Neural progenitor cell (in vitro differentiated cells): ENCODE results near the gene PF4V1. TPM values are rescaled to one million over a fixed set of nuclear protein-coding genes. Genes with fewer than 3 reads are reported as not detected.

Source experiments
- DNase-seq: peaks from one replicate; pipeline ENCODE4 v3.0.0-alpha.2; 2016; ENCODE audit warnings: low spot score
- H2AFZ ChIP-seq: fragments of 200-600 bp; sonication (generic); replicated peaks from 2 replicates; pipeline ENCODE4 v1.6.1; 2016; ENCODE audit warnings: antibody characterized with exemption
- H3F3A ChIP-seq: fragments of 200-600 bp; sonication (generic); 2 replicates; pipeline ENCODE4 v1.6.1; 2016; ENCODE audit warnings: antibody characterized with exemption, low read depth
- H3K27ac ChIP-seq: fragments of 200-600 bp; sonication (generic); 2 replicates; pipeline ENCODE4 v1.5.1; 2016; ENCODE audit warnings: mild to moderate bottlenecking
- H3K27me3 ChIP-seq: fragments of 200-600 bp; sonication (generic); 2 replicates; pipeline ENCODE4 v1.6.1; 2016; ENCODE audit warnings: mild to moderate bottlenecking, moderate library complexity
- H3K36me3 ChIP-seq: fragments of 200-600 bp; sonication (generic); 2 replicates; pipeline ENCODE4 v1.5.1; 2016
- H3K4me1 ChIP-seq: fragments of 200-600 bp; sonication (generic); 2 replicates; pipeline ENCODE4 v1.6.1; 2016; ENCODE audit warnings: mixed run types
- H3K4me2 ChIP-seq: fragments of 200-600 bp; sonication (generic); 2 replicates; pipeline ENCODE4 v1.6.1; 2016
- H3K4me3 ChIP-seq: fragments of 200-600 bp; sonication (generic); 2 replicates; pipeline ENCODE4 v1.5.1; 2016
- H3K79me2 ChIP-seq: fragments of 200-600 bp; sonication (generic); 2 replicates; pipeline ENCODE4 v1.6.1; 2016; ENCODE audit warnings: low read depth
- H3K9ac ChIP-seq: fragments of 200-600 bp; sonication (generic); 2 replicates; pipeline ENCODE4 v1.6.1; 2016
- H3K9me3 ChIP-seq: fragments of 200-600 bp; sonication (generic); 2 replicates; pipeline ENCODE4 v1.5.1; 2016; ENCODE audit warnings: low read depth
- H4K20me1 ChIP-seq: fragments of 200-600 bp; sonication (generic); 2 replicates; pipeline ENCODE4 v1.6.1; 2016; ENCODE audit warnings: low read depth
- H3K27ac Mint-ChIP-seq: 3 replicates; pipeline ENCODE4 v1.8.0; 2021; ENCODE audit warnings: mixed read lengths
- H3K27me3 Mint-ChIP-seq: 2 replicates; pipeline ENCODE4 v1.8.0; 2022; ENCODE audit warnings: low read depth, mild to moderate bottlenecking, inconsistent platforms, moderate library complexity, mixed read lengths; ENCODE audit not compliant: insufficient read depth
- H3K36me3 Mint-ChIP-seq: 3 replicates; pipeline ENCODE4 v1.8.0; 2021; ENCODE audit warnings: mixed read lengths
- H3K4me1 Mint-ChIP-seq: 3 replicates; pipeline ENCODE4 v1.8.0; 2021; ENCODE audit warnings: mixed read lengths
- H3K4me3 Mint-ChIP-seq: 3 replicates; pipeline ENCODE4 v1.8.0; 2021; ENCODE audit warnings: mild to moderate bottlenecking, moderate library complexity, mixed read lengths
- H3K9me3 Mint-ChIP-seq: 3 replicates; pipeline ENCODE4 v1.8.0; 2020; ENCODE audit warnings: mixed read lengths
- CTCF ChIP-seq: fragments of 200-600 bp; sonication (generic); IDR thresholded peaks from 2 replicates; pipeline ENCODE4 v1.5.1; 2017; ENCODE audit warnings: antibody characterized with exemption, mild to moderate bottlenecking
- EZH2 ChIP-seq: fragments of 200-600 bp; sonication (generic); IDR thresholded peaks from 2 replicates; pipeline ENCODE4 v1.6.1; 2017; ENCODE audit warnings: antibody characterized with exemption, mild to moderate bottlenecking, moderate library complexity
- EZH2phosphoT487 ChIP-seq: fragments of 200-600 bp; sonication (generic); IDR thresholded peaks from 2 replicates; pipeline ENCODE4 v1.6.1; 2017; ENCODE audit warnings: antibody characterized with exemption
- total RNA-seq: library from RNA; depleted of rRNA; stranded (reverse); fragments of >200 nt; gene quantifications from 2 replicates; pipeline ENCODE4 v1.2.3, GENCODE V29; 2015; ENCODE audit warnings: low replicate concordance

PF4V1 gene
- total RNA-seq, 1 donor from 2014 or later = not detected

- Histone ChIP-seq H3K27me3 (no peaks in the 10 kb centered on the region), H3K79me2 (no peaks in the 10 kb centered on the region), H3F3A (no peaks in the 10 kb centered on the region), H3K9ac (no peak overlapping the region), H3K4me1 (no peaks in the 10 kb centered on the region), H2AFZ (peak overlapping the region; percentile 17), H3K4me3 (no peak overlapping the region), H3K36me3 (no peaks in the 10 kb centered on the region), H3K9me3 (no peaks in the 10 kb centered on the region), H4K20me1 (no peaks in the 10 kb centered on the region), H3K27ac (no peak overlapping the region), H3K4me2 (no peak overlapping the region)
- peaks cover 11% of the 10 kb centered on the region for H3K4me1 Mint-ChIP-seq
- no peak for DNase-seq
- no peak overlapping the region for H3K4me3 Mint-ChIP-seq
- TF ChIP-seq CTCF (no peak), EZH2 (no peak), EZH2phosphoT487 (no peak)
- peaks cover 2% of the 10 kb centered on the region for H3K27me3 Mint-ChIP-seq
- H3K27ac Mint-ChIP-seq = no peak overlapping the region
- no peaks in the 10 kb centered on the region for H3K36me3 Mint-ChIP-seq
- H3K9me3 Mint-ChIP-seq = no peaks in the 10 kb centered on the region
These were observed 47.9 kb downstream of the PF4V1 start for GRCh38 chr4:73901031-73901430.

- Mint-ChIP-seq H3K4me3 (no peak overlapping the region), H3K36me3 (no peaks in the 10 kb centered on the region), H3K9me3 (no peaks in the 10 kb centered on the region), H3K27ac (no peak overlapping the region), H3K4me1 (peaks cover 11% of the 10 kb centered on the region), H3K27me3 (peaks cover 2% of the 10 kb centered on the region)
- H3K36me3 ChIP-seq = no peaks in the 10 kb centered on the region
- H3K79me2 ChIP-seq = no peaks in the 10 kb centered on the region
- no peak for DNase-seq
- no peak overlapping the region for H3K27ac ChIP-seq
- TF ChIP-seq EZH2phosphoT487 (no peak), EZH2 (no peak), CTCF (no peak)
- no peak overlapping the region for H3K4me2 ChIP-seq
- H3K9ac ChIP-seq = no peak overlapping the region
- no peaks in the 10 kb centered on the region for H3F3A ChIP-seq
- no peaks in the 10 kb centered on the region for H3K9me3 ChIP-seq
- no peaks in the 10 kb centered on the region for H3K27me3 ChIP-seq
- H3K4me1 ChIP-seq = no peaks in the 10 kb centered on the region
- no peak overlapping the region for H2AFZ ChIP-seq
- no peaks in the 10 kb centered on the region for H4K20me1 ChIP-seq
- H3K4me3 ChIP-seq = no peak overlapping the region
These were observed 49.0 kb downstream of the PF4V1 start for GRCh38 chr4:73902038-73902637.

- no peaks in the 10 kb centered on the region for H3K36me3 Mint-ChIP-seq
- H3K4me1 ChIP-seq = no peaks in the 10 kb centered on the region
- H3K79me2 ChIP-seq = no peaks in the 10 kb centered on the region
- no peak overlapping the region for H2AFZ ChIP-seq
- no peaks in the 10 kb centered on the region for H3K9me3 Mint-ChIP-seq
- H3K4me2 ChIP-seq = no peak overlapping the region
- no peak overlapping the region for H3K9ac ChIP-seq
- H3K36me3 ChIP-seq = no peaks in the 10 kb centered on the region
- peaks cover 2% of the 10 kb centered on the region for H3K27me3 Mint-ChIP-seq
- H3K4me3 ChIP-seq = no peak overlapping the region
- no peaks in the 10 kb centered on the region for H3K27me3 ChIP-seq
- H3K4me3 Mint-ChIP-seq = no peak overlapping the region
- no peaks in the 10 kb centered on the region for H3K9me3 ChIP-seq
- no peak for DNase-seq
- H4K20me1 ChIP-seq = no peaks in the 10 kb centered on the region
- H3K4me1 Mint-ChIP-seq = peaks cover 11% of the 10 kb centered on the region
- H3F3A ChIP-seq = no peaks in the 10 kb centered on the region
- no peak overlapping the region for H3K27ac ChIP-seq
- no peak overlapping the region for H3K27ac Mint-ChIP-seq
- TF ChIP-seq EZH2phosphoT487 (no peak), CTCF (no peak), EZH2 (no peak)
These were observed 49.9 kb downstream of the PF4V1 start for GRCh38 chr4:73902817-73903547.

Other genes with a start within 250 kb of the PF4V1 start
- gene RASSF6, start 232.9 kb upstream of the PF4V1 start, total RNA-seq = not detected in 2 replicates
- not detected in 2 replicates for gene CXCL8, start 112.7 kb upstream of the PF4V1 start, total RNA-seq
- gene CXCL6, start 16.6 kb upstream of the PF4V1 start, total RNA-seq = 0.71 and 1.5 TPM in 2 replicates
- not detected in 2 replicates for gene CXCL1, start 16.1 kb downstream of the PF4V1 start, total RNA-seq
- not detected in 2 replicates for gene PF4, start 128.7 kb downstream of the PF4V1 start, total RNA-seq
- gene PPBP, start 134.9 kb downstream of the PF4V1 start, total RNA-seq = not detected in 2 replicates
- gene CXCL5, start 145.4 kb downstream of the PF4V1 start, total RNA-seq = 0.12 and 0.15 TPM in 2 replicates
- 1.5 and 2.0 TPM in 2 replicates for gene CXCL3, start 185.4 kb downstream of the PF4V1 start, total RNA-seq
- 0.15 TPM in 1 of 2 replicates, not detected in the other for gene CXCL2, start 245.9 kb downstream of the PF4V1 start, total RNA-seq